Epithelial cell of esophagus (primary cell): ENCODE data around the gene FIGNL1.
A peak's percentile ranks its signal among the peaks of the same experiment; 100 is the strongest.

Experiments
- DNase-seq: peaks from one replicate; pipeline ENCODE4 v3.0.0; 2010; ENCODE audit warnings: low read depth
- H3K4me3 ChIP-seq: 2 replicates; pipeline ENCODE4 v1.5.1; 2011; ENCODE audit warnings: mild to moderate bottlenecking, low read length, control low read depth
- CTCF ChIP-seq: IDR thresholded peaks from 2 replicates; pipeline ENCODE4 v1.5.1; 2011; ENCODE audit warnings: low read depth, mild to moderate bottlenecking, low read length, control low read depth, inconsistent platforms; ENCODE audit not compliant: insufficient read depth; ENCODE audit errors: missing control alignments

FIGNL1 gene

GRCh38 chr7:50418526-50419290 is 31.4 kb downstream of the FIGNL1 start:
- TF ChIP-seq CTCF, result no peak
- no peak for DNase-seq
- no peak overlapping the region for H3K4me3 ChIP-seq

- DNase-seq, result peak; percentile 83
- H3K4me3 ChIP-seq, result no peak overlapping the region
- TF ChIP-seq CTCF, result peak; percentile 97
Measured at GRCh38 chr7:50418086-50418515, 32.0 kb downstream of the FIGNL1 start.

GRCh38 chr7:50416527-50417182 is 33.5 kb downstream of the FIGNL1 start:
- no peak for DNase-seq
- no peak for TF ChIP-seq CTCF
- H3K4me3 ChIP-seq, result no peak overlapping the region

DNA sequence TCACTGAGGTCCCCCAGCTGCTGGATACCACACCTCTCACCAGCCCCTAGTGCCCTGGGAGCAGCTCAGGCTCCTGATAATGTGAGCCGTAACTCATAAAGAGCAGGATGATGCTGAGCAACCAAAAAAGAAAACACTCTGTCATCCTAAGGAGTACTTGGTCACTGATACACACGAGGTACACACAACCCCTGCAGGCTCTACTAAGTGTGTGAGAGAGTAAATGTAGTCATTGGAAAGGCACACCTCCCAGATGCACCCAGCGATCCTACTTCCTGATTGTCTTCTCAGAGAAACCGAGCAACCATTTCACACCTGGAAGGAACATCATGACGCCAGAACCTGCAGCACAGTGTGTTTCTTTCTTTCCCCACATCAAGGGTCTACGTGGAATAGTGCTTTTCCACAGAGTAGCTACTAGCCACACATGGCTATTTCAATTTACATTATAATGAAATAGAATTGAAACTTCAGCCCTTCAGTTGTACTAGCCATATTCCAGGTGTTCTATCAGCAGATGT is 34.2 kb downstream of the FIGNL1 start:
- TF ChIP-seq CTCF, result no peak
- no peak for DNase-seq
- no peak overlapping the region for H3K4me3 ChIP-seq

DNA sequence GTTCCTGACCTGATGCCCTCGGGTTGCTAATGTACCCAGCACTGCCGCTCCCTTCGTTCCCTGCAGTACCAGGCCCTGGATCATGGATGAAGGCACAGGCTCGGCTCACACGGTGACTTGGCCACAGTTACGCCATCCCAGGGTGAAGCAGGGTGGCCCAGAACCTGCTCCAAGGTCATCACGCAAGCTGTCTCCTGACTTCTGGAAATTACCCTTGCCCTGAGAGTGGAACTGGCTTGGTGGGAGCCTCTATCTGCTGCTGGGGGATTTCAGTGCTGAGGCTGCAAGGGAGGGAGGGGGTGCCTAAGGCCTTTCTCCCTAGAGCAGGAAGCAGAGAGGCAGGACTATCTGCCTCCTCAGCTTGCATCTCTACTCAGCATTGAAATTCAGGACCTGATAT is 36.6 kb downstream of the FIGNL1 start:
- DNase-seq, result no peak
- no peak overlapping the region for H3K4me3 ChIP-seq
- no peak for TF ChIP-seq CTCF

DNA sequence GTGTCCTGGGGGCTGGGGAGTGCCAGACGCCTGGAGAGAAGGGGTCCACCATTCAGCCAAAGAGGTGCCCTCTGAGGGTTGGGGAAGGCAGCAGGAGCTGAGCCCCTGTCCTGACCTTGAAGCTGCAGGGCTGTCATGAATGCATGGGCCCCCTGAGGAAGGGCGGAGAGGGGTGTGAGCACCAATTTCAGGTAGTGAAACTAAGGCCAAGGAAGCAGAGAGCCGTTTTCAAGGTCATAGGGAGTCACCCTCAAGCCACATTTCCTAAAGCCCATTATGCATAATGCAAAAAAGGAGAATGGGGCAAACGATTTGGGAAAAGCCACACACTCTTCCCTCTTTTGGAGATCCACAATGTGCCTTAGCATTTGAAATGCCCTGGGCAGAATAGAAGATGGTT is 37.2 kb downstream of the FIGNL1 start:
- no peak for TF ChIP-seq CTCF
- DNase-seq, result no peak
- H3K4me3 ChIP-seq, result no peak overlapping the region

- TF ChIP-seq CTCF, result no peak
- DNase-seq, result no peak
- no peak overlapping the region for H3K4me3 ChIP-seq
Measured at GRCh38 chr7:50411332-50411731, 38.8 kb downstream of the FIGNL1 start.
